ENCODE data around the gene ILF3.

- no peak for TF ChIP-seq YY1 (IDR thresholded peaks at IDR 0.05; ENCODE audit: insufficient read depth, insufficient read length)
- no peak for TF ChIP-seq ZNF274 (IDR thresholded peaks at IDR 0.05; ENCODE audit: low read depth, low read length)
- no peak for TF ChIP-seq SUZ12 (IDR thresholded peaks at IDR 0.05; ENCODE audit: extremely low read depth, insufficient read depth, insufficient read length)
Measured at GRCh38 chr19:10651851-10652250, 2.3 kb upstream of the ILF3 start.

Measured in NT2/D1 (cell line).